HL-60 (cell line): ENCODE data around the gene MCM5.

Experiments used
- POLR2AphosphoS5 ChIP-seq: IDR thresholded peaks from 2 replicates; pipeline ENCODE4 v1.6.1; 2012; ENCODE audit warnings: low read depth
- TF ChIP-seq, protein P1 (sequence below): IDR thresholded peaks from 2 replicates; pipeline ENCODE4 v1.6.1; 2012; ENCODE audit warnings: low read depth; ENCODE audit not compliant: insufficient replicate concordance
- TF ChIP-seq, protein P2 (sequence below): IDR thresholded peaks from one replicate; pipeline ENCODE4 v1.5.1; 2011; ENCODE audit warnings: low read length, control low read depth, inconsistent platforms; ENCODE audit not compliant: insufficient read depth

DNA sequence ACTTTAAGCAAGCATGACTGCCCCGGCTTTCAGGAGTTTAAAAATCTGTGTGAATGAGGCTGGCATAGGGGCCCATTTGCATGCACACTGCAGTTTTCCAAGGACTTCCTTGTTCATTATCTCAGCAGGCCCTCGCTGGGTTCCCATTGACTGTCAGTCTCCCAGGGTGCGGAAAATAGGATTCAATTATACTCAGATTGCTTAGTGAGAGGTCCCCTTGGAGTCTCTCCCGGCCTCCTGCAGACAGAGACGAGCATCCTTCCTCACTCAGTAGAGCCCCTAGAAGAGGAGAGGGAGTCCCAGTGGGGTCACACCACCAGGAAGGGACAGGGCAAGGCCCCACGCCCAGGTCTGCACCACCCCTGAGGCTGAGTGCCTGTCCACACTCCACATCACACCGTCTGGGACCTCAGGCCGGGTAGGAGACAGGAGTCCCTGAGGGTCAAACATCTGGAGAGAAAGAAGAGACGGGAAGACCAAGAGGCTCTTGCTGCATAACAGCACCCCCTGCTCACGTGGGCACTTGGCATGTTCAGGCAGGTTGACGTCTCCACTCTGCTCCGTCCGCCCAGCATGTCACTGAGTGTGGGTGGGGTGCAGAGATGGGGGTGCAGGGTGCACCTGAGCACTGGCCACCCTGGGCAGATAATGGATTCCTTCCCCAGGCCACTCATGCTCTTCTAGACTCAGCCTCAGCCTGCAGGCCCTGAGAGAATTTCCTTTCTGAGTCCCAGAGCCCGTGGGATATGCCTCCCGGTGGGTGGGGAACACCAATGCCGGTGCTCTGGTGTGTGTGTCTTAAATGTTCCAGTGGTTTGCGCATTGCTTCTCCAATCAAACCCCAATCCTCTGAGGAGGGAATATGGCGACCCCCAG lies 58.8 kb downstream of the MCM5 start:
- TF ChIP-seq, protein P1, sequence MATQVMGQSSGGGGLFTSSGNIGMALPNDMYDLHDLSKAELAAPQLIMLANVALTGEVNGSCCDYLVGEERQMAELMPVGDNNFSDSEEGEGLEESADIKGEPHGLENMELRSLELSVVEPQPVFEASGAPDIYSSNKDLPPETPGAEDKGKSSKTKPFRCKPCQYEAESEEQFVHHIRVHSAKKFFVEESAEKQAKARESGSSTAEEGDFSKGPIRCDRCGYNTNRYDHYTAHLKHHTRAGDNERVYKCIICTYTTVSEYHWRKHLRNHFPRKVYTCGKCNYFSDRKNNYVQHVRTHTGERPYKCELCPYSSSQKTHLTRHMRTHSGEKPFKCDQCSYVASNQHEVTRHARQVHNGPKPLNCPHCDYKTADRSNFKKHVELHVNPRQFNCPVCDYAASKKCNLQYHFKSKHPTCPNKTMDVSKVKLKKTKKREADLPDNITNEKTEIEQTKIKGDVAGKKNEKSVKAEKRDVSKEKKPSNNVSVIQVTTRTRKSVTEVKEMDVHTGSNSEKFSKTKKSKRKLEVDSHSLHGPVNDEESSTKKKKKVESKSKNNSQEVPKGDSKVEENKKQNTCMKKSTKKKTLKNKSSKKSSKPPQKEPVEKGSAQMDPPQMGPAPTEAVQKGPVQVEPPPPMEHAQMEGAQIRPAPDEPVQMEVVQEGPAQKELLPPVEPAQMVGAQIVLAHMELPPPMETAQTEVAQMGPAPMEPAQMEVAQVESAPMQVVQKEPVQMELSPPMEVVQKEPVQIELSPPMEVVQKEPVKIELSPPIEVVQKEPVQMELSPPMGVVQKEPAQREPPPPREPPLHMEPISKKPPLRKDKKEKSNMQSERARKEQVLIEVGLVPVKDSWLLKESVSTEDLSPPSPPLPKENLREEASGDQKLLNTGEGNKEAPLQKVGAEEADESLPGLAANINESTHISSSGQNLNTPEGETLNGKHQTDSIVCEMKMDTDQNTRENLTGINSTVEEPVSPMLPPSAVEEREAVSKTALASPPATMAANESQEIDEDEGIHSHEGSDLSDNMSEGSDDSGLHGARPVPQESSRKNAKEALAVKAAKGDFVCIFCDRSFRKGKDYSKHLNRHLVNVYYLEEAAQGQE = no peak
- TF ChIP-seq, protein P2, sequence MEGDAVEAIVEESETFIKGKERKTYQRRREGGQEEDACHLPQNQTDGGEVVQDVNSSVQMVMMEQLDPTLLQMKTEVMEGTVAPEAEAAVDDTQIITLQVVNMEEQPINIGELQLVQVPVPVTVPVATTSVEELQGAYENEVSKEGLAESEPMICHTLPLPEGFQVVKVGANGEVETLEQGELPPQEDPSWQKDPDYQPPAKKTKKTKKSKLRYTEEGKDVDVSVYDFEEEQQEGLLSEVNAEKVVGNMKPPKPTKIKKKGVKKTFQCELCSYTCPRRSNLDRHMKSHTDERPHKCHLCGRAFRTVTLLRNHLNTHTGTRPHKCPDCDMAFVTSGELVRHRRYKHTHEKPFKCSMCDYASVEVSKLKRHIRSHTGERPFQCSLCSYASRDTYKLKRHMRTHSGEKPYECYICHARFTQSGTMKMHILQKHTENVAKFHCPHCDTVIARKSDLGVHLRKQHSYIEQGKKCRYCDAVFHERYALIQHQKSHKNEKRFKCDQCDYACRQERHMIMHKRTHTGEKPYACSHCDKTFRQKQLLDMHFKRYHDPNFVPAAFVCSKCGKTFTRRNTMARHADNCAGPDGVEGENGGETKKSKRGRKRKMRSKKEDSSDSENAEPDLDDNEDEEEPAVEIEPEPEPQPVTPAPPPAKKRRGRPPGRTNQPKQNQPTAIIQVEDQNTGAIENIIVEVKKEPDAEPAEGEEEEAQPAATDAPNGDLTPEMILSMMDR = no peak
- no peak for TF ChIP-seq POLR2AphosphoS5
